HEK293 (cell line): ENCODE results near the gene MRPL32.

Source experiments
- CTCF ChIP-seq: fragments of 450-650 bp; formaldehyde crosslinking; IDR thresholded peaks from 2 replicates; pipeline ENCODE4 v1.5.1; 2016; ENCODE audit warnings: missing biosample characterization, missing genetic modification characterization
- ZNF350 ChIP-seq: fragments of 450-650 bp; formaldehyde crosslinking; IDR thresholded peaks from 2 replicates; pipeline ENCODE4 v1.5.0; 2017; ENCODE audit warnings: missing biosample characterization, mild to moderate bottlenecking, missing genetic modification characterization
- ZNF629 ChIP-seq: fragments of 450-650 bp; formaldehyde crosslinking; IDR thresholded peaks from 2 replicates; pipeline ENCODE4 v1.5.1; 2017; ENCODE audit warnings: missing biosample characterization, missing genetic modification characterization
- ZSCAN30 ChIP-seq: fragments of 450-650 bp; IDR thresholded peaks from 2 replicates; pipeline ENCODE4 v1.5.1; 2018; ENCODE audit warnings: missing biosample characterization, mild to moderate bottlenecking, missing genetic modification characterization, moderate library complexity

GRCh38 chr7:42935861-42936260 is 3.7 kb downstream of the MRPL32 start:
- no peak for TF ChIP-seq ZNF350 (tag by site-specific recombination)
- no peak for TF ChIP-seq CTCF (tag by site-specific recombination)
- TF ChIP-seq ZSCAN30 (tag by site-specific recombination) = no peak
- no peak for TF ChIP-seq ZNF629 (tag by site-specific recombination)
